DMS153 (cell line): Measurements from ENCODE around the gene WWC2.
A peak's percentile ranks its signal among the peaks of the same experiment; 100 is the strongest.
"Not testable (repeated sequence)": the region's sequence is repeated elsewhere in the genome, so short reads cannot be mapped to it uniquely, and the experiment has no call there.

Experiments
- DNase-seq: peaks from one replicate; lab custom pipeline; 2025; lab: John Stamatoyannopoulos, UW

Gene WWC2

GRCh38 chr4:183100827-183101226, 1.8 kb downstream of the WWC2 start:
- no peak for DNase-seq

- no peak for DNase-seq
Observed at GRCh38 chr4:183101956-183102480, 3.0 kb downstream of the WWC2 start.

GRCh38 chr4:183105092-183105491, 6.0 kb downstream of the WWC2 start:
- DNase-seq = no peak

GRCh38 chr4:183106839-183107238, 7.8 kb downstream of the WWC2 start:
- no peak for DNase-seq

- no peak for DNase-seq
Observed at GRCh38 chr4:183107891-183108459, 8.9 kb downstream of the WWC2 start.

GRCh38 chr4:183110244-183110643, 11.2 kb downstream of the WWC2 start:
- no peak for DNase-seq

- no peak for DNase-seq
Observed at GRCh38 chr4:183111452-183111885, 12.4 kb downstream of the WWC2 start.

- DNase-seq = no peak
Observed at GRCh38 chr4:183118141-183118540, 19.1 kb downstream of the WWC2 start.

GRCh38 chr4:183118585-183118984, 19.5 kb downstream of the WWC2 start:
- no peak for DNase-seq

- not testable (repeated sequence) for DNase-seq
Observed at GRCh38 chr4:183121660-183122059, 22.6 kb downstream of the WWC2 start.

- no peak for DNase-seq
Observed at GRCh38 chr4:183124228-183124627, 25.2 kb downstream of the WWC2 start.

- DNase-seq = no peak
Observed at GRCh38 chr4:183124865-183125264, 25.8 kb downstream of the WWC2 start.

GRCh38 chr4:183129125-183129524, 30.1 kb downstream of the WWC2 start:
- no peak for DNase-seq

- no peak for DNase-seq
Observed at GRCh38 chr4:183129675-183130074, 30.6 kb downstream of the WWC2 start.

GRCh38 chr4:183130328-183131155, 31.5 kb downstream of the WWC2 start:
- peak; percentile 85 for DNase-seq

- DNase-seq = no peak
Observed at GRCh38 chr4:183132081-183132480, 33.0 kb downstream of the WWC2 start.

- no peak for DNase-seq
Observed at GRCh38 chr4:183132865-183133264, 33.8 kb downstream of the WWC2 start.

- no peak for DNase-seq
Observed at GRCh38 chr4:183136855-183137254, 37.8 kb downstream of the WWC2 start.

- no peak for DNase-seq
Observed at GRCh38 chr4:183139058-183139750, 40.1 kb downstream of the WWC2 start.

- DNase-seq = no peak
Observed at GRCh38 chr4:183139972-183140570, 41.0 kb downstream of the WWC2 start.

- DNase-seq = no peak
Observed at GRCh38 chr4:183140911-183141320, 41.9 kb downstream of the WWC2 start.

- DNase-seq = no peak
Observed at GRCh38 chr4:183141997-183142396, 42.9 kb downstream of the WWC2 start.
